Stimulated activated CD4-positive, alpha-beta T cell treated with anti-CD3 and anti-CD28 coated beads, Interleukin-2, amount 100 ng/mL, for 4 hours (primary cell): Measurements from ENCODE around the gene CPNE4.

Source experiments
- DNase-seq: peaks from one replicate; pipeline ENCODE4 v3.0.0-alpha.2; 2020; ENCODE audit warnings: low read depth

The CPNE4 gene

GRCh38 chr3:131694376-131694775 lies 340.4 kb downstream of the CPNE4 start:
- no peak for DNase-seq

GRCh38 chr3:131692356-131692755 lies 342.5 kb downstream of the CPNE4 start:
- no peak for DNase-seq

- DNase-seq = no peak
Observed at GRCh38 chr3:131690800-131691199, 344.0 kb downstream of the CPNE4 start.

GRCh38 chr3:131688370-131688769 lies 346.4 kb downstream of the CPNE4 start:
- DNase-seq = no peak

- no peak for DNase-seq
Observed at GRCh38 chr3:131669600-131669999, 365.2 kb downstream of the CPNE4 start.

- DNase-seq = no peak
Observed at GRCh38 chr3:131658771-131659170, 376.0 kb downstream of the CPNE4 start.

- DNase-seq = no peak
Observed at GRCh38 chr3:131658115-131658514, 376.7 kb downstream of the CPNE4 start.

GRCh38 chr3:131655070-131655690 lies 379.6 kb downstream of the CPNE4 start:
- DNase-seq = no peak

GRCh38 chr3:131645638-131646037 lies 389.2 kb downstream of the CPNE4 start:
- DNase-seq = no peak

GRCh38 chr3:131636266-131636775 lies 398.5 kb downstream of the CPNE4 start:
- no peak for DNase-seq

- no peak for DNase-seq
Observed at GRCh38 chr3:131630807-131631206, 404.0 kb downstream of the CPNE4 start.

GRCh38 chr3:131630097-131630496 lies 404.7 kb downstream of the CPNE4 start:
- no peak for DNase-seq

GRCh38 chr3:131623431-131623830 lies 411.4 kb downstream of the CPNE4 start:
- DNase-seq = no peak

GRCh38 chr3:131622726-131623125 lies 412.1 kb downstream of the CPNE4 start:
- DNase-seq = no peak

- DNase-seq = no peak
Observed at GRCh38 chr3:131620977-131621376, 413.8 kb downstream of the CPNE4 start.

GRCh38 chr3:131619821-131620220 lies 415.0 kb downstream of the CPNE4 start:
- no peak for DNase-seq

GRCh38 chr3:131616719-131617118 lies 418.1 kb downstream of the CPNE4 start:
- no peak for DNase-seq

GRCh38 chr3:131612745-131613144 lies 422.1 kb downstream of the CPNE4 start:
- no peak for DNase-seq

- no peak for DNase-seq
Observed at GRCh38 chr3:131610174-131610573, 424.6 kb downstream of the CPNE4 start.

GRCh38 chr3:131608741-131609140 lies 426.1 kb downstream of the CPNE4 start:
- DNase-seq = no peak

GRCh38 chr3:131608296-131608695 lies 426.5 kb downstream of the CPNE4 start:
- DNase-seq = no peak

- no peak for DNase-seq
Observed at GRCh38 chr3:131605916-131606315, 428.9 kb downstream of the CPNE4 start.

- DNase-seq = no peak
Observed at GRCh38 chr3:131602011-131602779, 432.6 kb downstream of the CPNE4 start.

GRCh38 chr3:131597816-131598215 lies 437.0 kb downstream of the CPNE4 start:
- DNase-seq = no peak
